Inferior parietal cortex (tissue), 1 donor: ENCODE measurements around the gene CFB.

Experiments used
- DNase-seq: peaks from one replicate; pipeline ENCODE4 v3.0.0-alpha.2; 2016; ENCODE audit errors: extremely low spot score

CFB gene

DNA sequence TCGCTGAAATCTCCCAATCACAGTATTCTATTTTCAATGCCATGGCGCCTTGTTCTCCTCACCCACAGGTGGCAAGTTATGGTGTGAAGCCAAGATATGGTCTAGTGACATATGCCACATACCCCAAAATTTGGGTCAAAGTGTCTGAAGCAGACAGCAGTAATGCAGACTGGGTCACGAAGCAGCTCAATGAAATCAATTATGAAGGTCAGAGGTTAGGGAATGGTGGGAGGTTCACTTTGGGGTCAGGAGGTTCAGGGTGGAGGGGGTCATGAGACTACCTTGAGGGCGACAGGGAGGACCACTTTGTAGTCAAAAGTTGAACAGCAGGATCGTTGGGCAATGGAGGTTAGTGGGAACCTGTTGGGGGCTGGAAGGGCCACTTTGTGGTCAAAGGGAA is 2.4 kb downstream of the CFB start:
- DNase-seq: no peak

DNA sequence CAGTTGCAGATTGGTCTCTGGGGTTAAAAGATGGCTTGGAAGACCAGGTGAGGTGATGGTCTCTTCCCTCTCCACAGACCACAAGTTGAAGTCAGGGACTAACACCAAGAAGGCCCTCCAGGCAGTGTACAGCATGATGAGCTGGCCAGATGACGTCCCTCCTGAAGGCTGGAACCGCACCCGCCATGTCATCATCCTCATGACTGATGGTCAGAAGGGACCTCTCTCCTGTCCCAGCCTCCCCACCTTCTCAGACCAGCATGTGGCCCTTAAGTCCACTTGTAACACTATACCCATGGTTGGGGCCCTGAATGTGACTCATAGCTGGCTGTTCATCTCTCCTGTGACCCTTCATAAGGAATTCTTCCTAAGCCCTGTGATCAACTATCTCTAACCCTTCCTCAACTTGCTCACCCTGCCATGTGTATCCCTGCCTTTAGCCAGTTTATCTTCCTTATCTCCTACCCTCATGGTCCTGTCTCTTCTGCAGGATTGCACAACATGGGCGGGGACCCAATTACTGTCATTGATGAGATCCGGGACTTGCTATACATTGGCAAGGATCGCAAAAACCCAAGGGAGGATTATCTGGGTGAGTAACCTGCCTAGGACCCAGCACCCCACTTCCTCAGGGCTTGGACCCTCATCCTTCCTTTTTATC is 3.0 kb downstream of the CFB start:
- peak; percentile 9 for DNase-seq

DNA sequence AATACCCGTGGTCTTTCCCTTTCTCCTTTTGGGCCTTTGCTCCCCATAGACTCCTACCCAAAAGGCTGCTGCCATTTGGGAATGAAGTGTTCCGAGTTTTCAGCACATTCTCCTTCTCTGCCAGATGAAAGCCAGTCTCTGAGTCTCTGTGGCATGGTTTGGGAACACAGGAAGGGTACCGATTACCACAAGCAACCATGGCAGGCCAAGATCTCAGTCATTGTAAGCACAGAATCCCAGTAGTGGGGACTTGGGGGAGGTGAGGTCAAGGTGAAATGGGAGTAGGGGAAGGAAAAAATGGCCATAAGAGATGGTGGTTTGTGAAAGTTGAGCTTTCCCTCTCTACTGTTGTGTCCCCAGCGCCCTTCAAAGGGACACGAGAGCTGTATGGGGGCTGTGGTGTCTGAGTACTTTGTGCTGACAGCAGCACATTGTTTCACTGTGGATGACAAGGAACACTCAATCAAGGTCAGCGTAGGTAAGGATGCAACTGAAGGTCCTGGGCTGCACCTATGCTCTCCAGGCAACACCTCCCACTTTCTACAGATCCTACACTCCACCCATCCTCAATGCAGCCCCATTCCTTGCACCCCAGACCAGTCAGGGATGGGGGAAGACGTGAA is 4.1 kb downstream of the CFB start:
- no peak for DNase-seq

DNA sequence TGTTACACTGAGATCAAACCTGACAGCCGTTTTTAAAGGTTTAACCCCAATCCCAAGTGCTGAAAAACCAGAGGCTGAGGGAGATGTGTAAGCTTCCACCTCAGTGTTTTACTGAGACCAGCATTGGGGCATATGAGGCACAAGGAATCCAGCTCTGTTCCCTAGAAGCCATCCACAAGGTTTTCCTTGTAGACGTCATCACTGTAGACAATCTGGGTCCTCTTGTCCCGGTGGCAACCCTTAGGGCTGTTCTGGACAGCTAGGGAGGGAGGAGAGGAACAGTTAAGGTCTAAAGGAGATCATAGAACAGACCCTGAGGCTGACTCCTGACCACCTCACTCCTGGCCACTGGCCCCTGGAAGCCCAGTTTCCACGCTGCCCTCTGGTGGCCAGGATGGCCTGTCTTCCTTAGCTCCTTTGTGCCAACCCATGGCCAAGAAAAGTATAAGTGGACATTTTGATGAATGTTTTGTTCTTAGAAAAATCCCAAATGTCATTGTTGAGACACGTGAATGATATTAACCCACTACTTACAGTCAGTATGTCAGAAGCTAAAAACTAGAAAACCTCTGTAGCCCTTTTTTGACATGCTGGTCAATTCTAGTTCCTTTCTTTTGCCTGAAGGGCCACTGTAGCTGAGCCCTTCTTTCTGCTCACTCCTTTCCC is 6.4 kb downstream of the CFB start:
- peak; percentile 47 for DNase-seq

DNA sequence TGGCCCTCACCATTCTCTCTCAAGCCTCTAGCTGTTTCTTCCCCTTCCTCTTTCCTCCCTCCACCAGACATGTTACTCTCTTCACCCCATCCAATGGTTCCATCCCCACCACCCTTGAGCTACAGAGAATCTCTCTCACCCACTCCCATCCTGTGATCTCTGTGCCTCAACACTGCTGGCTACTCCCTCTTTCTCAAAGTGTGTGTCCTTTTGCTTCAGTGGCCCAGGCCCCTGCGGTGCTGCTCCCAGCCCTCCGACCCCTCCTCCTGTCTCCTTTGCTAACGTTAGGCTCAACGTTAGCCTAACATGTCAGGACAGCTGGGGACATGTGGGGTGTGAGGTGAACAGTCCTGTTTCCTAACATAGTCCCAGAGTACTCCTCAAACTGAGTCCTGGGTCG is 7.0 kb downstream of the CFB start:
- no peak for DNase-seq

DNA sequence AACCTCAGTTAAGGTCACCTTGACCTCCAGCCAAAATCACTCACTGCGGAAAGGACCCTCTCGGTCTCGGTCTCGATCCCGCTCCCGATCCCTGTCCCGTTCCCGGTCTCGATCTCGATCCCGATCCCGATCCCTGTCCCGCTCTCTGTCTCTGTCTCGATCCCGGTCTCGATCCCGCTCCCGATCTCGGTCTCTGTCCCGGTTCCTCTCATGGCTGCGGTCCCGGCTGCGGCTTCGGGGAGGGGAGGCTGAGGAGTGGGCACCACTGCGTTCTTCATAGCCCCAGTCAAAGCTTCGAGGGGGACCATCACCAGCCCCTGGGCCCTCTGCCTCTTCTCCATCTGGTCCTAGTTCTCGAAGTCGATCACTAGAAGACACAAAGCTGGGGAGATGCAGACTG is 8.6 kb downstream of the CFB start:
- no peak for DNase-seq

DNA sequence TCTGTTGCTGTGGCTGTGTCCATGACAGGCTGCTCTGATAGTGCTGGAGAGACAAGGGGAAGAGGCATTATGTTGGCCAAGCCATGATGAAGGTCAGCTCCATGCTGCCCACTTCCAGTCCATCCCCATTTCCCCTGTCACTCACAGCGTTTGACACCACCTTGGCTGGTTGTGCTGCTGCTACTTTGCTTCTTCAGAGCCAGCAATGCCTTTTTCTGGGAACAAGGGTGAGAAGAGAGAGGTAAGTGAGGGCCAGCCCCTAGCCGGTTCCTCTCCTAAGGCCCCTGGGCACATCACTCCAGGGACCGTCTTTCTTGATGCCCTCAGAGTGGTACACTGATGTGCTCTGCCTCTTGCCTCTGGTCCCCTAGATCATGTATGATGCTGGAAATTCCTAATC is 10.9 kb downstream of the CFB start:
- no peak for DNase-seq

DNA sequence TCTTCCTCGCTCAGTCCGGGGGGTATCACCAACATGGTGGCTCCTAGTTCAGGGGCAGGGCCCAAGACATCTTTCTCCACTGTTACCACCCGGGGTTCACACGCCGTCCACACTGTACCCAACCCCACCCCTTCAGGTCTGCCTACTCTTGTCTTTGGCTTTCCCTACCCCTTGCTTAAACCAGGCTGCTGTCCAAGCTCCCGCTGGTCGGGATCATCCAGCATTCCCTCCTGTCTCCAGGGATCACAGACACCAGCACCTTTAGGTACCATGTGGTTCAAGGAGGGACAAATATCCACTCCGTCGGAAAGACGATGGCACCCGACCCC is 12.5 kb downstream of the CFB start:
- DNase-seq: no peak

DNA sequence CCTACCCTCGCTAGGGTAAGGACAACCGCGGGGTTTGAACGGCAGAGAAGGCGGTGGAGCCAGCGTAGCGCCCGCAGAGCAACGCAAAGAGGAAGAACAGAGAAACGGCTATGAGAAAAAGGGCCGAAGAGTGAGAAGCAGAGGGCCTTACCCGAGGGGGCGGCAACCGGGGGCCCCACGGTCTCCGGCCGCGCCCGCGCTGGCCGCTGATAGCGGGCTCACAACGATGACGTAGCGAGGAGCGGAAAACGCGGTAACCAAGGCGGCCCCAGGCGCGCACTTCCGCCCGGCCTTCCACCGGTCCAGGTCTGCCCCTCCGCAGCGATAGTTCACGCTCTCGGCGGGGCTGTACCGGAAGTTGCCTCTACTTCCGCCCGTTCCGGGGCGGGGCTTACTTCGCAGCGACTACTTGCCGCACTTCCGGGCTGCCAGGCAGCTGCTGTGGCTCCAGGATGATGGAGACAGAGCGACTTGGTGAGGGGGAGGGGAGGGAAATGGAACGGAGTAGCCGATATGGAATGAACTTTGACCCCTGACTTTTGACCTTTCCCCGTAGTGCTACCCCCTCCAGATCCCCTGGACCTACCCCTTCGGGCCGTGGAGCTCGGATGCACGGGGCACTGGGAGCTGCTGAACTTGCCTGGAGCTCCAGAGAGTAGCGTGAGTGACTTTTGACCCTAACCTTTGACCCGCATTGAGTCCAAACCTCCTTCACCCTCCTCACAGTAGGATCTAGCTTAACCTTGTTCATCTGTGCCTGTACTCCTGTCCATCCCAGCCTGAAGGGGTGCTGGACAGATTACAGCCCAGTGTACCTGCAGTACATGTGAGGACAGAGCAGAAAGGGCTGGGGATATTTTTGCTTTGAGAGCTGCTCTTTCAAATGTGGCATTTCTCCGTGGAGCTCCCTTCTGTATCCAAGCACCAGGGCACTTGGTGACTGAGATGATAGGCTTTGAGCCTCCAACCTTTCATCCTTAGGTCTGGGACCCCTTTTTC is 13.1 kb downstream of the CFB start, which contains the start of the genes NELFE and SKIC2:
TSS of gene NELFE (minus strand) at position 231 of the 999 bp plus-strand sequence. CDS start 525 bp downstream, outside the sequence.
TSS of gene SKIC2 (plus strand) at position 435 of the 999 bp plus-strand sequence. CDS start at position 453, 18 bp downstream.
- DNase-seq: peak; percentile 99

DNA sequence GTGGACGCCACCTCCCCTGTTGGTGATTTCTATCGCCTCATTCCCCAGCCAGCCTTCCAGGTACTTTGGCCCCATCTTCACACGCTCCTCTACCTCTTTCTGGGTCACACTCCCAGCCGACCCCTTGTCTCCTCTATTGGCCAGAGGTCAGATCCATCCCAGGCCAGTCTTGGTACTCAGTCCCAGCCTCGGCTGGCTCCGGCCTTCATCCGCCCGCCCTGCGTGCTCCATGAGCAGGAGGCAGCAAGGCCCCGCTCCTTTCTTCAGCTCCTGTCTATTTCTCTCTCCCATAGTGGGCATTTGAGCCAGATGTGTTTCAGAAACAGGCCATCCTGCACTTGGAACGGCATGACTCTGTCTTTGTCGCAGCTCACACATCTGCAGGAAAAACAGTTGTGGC is 15.7 kb downstream of the CFB start:
- no peak for DNase-seq

DNA sequence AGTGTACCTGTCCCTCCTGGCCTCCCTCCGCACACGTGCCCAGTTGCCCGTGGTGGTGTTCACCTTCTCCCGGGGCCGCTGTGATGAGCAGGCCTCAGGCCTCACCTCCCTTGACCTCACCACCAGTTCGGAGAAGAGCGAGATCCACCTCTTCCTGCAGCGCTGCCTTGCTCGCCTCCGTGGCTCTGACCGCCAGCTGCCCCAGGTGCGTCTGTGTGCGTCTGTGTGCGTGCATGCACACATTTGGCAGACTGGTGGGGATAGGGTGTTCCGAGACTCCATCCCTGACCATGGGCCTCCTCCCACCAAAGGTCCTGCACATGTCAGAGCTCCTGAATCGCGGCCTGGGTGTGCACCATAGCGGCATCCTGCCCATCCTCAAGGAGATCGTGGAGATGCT is 18.0 kb downstream of the CFB start:
- DNase-seq: no peak

DNA sequence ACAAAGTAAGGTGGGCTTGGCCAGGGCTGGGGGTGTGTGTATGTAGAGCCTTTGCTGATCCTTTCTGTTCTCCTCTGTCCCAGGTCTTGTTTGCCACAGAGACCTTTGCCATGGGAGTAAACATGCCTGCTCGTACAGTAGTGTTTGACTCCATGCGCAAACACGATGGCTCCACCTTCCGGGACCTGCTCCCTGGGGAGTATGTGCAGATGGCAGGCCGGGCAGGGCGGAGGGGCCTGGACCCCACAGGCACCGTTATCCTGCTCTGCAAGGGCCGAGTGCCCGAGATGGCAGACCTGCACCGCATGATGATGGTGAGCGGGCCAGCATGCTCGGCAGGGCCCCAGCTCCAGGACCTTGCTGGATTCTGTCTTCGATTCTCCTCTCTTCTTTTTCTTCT is 19.8 kb downstream of the CFB start:
- no peak for DNase-seq

DNA sequence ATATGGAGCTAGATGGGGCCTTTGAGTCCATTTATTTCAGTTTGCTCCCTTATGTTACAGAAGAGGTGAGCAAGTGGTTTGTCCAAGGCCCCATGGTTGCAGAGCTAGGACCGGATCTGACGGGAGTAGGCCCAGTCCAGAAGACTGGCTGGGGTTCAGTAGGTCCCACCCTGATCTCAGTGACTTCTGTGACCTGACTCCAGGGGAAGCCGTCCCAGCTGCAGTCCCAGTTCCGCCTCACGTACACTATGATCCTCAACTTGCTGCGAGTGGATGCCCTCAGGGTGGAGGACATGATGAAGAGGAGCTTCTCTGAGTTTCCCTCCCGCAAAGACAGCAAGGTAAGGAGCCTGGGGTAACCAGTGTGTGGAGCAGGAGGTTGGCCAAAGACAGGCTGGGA is 20.6 kb downstream of the CFB start:
- no peak for DNase-seq

DNA sequence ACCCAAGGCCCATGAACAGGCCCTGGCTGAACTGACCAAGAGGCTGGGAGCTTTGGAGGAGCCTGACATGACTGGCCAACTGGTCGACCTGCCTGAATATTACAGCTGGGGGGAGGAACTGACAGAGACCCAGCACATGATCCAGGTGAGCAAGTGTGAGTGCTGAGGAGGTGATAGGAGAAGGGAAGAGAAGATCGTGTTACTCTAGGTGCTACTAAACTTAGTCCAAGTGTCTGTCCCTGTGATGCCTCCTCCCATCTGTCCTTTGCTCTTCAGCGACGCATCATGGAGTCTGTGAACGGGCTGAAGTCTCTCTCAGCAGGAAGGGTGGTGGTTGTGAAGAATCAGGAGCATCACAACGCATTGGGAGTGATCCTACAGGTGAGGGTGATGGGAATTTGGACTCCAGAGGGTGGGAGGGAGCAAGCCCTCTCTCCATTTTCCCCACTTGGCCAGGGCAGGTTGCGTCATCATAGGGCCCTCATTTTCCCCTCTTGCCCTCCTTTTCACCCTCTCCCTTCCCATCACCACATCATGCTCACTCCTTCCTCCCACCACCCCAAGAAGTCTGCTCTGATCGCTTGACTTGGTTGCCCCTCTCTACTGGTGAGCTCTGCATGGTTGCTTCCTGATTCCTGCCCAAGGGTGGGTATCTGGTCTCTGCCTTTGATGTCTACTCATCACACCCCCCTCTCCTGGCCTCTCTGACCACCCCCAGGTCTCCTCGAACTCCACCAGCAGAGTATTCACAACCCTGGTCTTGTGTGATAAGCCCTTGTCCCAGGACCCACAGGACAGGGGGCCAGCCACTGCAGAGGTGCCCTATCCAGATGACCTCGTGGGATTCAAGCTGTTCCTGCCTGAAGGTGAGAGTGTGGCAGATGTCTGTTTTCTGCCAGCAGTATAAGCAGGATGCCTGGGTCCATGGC is 21.4 kb downstream of the CFB start:
- DNase-seq: no peak

DNA sequence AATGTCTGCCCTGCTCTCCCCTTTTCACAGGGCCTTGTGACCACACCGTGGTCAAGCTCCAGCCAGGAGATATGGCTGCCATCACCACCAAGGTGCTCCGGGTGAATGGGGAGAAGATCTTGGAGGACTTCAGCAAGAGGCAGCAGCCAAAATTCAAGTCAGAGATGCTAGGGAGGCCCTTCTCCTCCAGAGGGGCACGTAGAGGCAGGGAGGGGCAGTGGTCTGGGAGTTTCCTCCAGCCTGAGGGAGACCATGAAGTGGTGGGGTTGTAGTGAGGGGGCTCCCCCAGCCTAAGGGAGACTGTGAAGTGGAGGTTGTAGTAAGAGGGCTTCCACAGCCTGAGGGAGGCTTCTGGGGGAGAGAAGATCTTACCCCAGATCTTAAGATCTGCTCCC is 22.0 kb downstream of the CFB start:
- DNase-seq: no peak

DNA sequence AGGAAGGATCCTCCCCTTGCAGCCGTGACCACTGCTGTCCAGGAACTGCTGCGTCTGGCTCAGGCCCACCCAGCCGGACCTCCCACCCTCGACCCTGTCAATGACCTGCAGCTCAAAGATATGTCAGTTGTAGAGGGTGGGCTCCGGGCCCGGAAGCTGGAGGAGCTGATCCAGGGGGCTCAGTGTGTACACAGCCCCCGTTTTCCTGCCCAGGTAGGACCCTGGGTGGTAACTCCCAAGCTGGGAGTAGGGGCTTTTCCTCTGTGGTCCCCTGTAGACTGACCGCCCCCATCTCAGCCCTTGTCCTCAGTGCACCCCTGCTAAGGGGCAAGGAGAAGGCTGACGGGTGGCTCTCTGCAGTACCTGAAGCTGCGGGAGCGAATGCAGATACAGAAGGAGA is 22.4 kb downstream of the CFB start:
- no peak for DNase-seq

DNA sequence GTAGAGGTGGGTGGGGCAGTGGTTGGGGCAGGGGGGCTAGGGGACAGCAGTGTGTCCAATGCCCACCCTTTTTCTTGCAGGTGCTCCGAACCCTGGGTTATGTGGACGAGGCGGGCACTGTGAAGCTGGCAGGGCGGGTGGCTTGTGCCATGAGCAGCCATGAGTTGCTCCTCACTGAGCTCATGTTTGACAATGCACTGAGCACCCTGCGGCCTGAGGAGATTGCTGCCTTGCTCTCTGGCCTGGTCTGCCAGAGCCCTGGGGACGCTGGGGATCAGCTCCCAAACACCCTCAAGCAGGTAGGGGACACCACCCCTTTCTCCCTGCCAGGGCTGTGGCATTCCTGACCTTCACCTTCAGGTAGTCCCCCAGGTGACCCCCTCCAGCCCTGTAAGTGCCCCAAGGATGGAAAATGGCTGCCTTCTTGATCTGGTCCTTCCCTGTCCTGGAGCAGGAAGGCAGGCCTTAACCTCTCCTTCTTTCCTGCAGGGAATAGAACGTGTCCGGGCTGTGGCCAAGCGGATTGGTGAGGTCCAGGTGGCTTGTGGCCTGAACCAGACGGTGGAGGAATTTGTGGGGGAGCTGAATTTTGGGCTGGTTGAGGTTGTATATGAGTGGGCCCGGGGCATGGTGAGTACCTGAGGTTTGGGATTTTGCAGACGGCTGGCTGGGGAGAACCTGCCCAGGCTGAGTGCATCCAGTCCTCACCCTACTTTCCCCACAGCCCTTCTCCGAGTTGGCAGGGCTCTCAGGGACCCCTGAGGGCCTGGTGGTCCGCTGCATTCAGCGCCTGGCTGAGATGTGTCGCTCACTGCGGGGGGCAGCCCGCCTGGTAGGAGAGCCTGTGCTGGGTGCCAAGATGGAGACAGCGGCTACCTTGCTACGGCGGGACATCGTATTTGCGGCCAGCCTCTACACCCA is 23.2 kb downstream of the CFB start:
- no peak for DNase-seq

DNA sequence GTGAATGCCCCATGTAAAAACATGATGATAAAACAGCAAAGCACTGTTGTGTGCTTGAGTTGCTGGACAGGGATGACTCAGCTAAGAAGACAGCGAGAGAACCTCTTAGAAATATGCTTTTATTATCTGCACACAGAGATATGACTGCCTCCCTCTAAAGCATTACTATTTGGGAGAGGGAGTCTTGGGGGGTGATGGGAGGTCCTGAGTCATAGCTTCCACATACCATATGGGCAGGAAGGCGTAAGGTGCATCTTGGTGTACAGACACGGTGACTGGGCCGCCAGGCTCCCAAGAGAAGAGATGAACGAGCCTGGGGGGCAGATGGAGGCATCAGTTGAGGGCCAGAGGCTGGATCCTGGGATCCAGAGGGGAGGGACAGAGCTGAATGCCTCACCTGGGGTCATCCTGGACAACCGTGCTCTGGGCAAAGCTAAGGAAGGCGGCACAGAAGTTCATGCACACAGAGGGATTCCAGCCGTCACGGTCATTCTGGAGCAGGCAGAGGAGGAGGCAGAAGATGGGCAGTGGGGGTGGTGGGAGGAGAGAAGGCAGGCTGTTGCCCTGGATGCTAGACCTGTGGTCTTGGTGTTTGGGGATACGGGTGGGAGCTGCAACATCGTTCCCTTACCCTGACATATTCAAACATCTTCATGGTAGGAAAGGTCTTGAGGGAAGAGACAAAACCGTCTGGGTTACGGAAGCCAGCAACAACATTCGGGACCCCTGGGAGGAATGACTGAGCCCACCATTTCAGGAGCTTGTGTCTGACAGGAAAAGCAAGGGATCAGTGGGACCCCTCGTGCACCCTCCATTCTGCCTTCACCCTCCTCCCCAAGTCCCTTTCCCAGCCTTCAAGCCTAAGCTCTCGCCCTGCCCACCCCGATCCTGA is 24.1 kb downstream of the CFB start:
- peak; percentile 14 for DNase-seq
